GOT3 (cell line): ENCODE measurements around the gene SPACA6.
A peak's percentile ranks its signal among the peaks of the same experiment; 100 is the strongest.
"Not testable (repeated sequence)": the region's sequence is repeated elsewhere in the genome, so short reads cannot be mapped to it uniquely, and the experiment has no call there.

Source experiments
- DNase-seq: peaks from one replicate; lab custom pipeline; 2025; ENCODE audit warnings: mixed read lengths; lab: John Stamatoyannopoulos, UW

Gene SPACA6, protein sequence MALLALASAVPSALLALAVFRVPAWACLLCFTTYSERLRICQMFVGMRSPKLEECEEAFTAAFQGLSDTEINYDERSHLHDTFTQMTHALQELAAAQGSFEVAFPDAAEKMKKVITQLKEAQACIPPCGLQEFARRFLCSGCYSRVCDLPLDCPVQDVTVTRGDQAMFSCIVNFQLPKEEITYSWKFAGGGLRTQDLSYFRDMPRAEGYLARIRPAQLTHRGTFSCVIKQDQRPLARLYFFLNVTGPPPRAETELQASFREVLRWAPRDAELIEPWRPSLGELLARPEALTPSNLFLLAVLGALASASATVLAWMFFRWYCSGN

DNA sequence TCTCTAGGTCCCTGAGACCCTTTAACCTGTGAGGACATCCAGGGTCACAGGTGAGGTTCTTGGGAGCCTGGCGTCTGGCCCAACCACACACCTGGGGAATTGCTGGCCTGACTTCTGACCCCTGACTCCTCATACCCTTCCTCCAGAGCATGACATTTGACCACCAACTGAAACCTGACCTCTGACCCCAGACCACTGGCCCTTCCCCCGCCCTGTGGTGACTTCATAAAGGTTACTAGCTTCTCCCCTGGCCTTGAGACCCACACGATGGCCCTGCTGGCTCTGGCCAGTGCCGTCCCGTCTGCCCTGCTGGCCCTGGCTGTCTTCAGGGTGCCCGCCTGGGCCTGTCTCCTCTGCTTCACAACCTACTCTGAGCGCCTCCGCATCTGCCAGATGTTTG lies at the start of gene SPACA6:
Gene SPACA6, plus strand, starts transcription at position 71 of the 400 bp plus-strand sequence. Its CDS starts 197 bp downstream, at position 268.
- no peak for DNase-seq

DNA sequence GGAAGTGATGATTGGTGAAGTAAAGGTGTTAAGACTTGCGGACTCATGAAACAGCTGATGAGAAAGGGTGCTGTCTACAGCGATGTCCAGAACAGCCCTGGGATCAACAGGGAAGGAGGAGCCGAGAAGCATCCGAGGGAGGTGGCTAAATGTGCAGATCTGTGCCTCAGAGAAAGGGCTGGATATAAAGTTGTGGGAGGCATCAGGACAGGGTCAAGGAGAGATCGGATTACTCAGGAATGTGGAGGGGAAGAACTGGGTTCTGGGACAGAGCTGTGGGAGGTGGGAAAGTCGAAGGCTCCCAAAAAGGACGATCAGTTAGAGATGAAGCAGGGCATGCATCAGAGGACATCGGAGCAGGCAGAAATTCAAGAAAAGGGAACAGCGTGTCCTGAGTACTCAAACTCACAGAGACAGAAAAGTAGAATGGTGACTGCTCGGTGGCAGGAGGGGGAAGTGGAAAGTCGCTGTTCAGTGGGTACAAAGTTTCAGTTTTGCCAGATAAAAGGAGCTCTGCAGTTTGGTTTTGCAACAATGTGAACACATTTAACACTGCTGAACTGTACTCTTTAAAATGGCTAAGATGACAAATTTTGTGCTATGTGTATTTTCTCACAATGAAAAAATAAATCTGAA lies 48.4 kb upstream of the SPACA6 start:
- no peak for DNase-seq

DNA sequence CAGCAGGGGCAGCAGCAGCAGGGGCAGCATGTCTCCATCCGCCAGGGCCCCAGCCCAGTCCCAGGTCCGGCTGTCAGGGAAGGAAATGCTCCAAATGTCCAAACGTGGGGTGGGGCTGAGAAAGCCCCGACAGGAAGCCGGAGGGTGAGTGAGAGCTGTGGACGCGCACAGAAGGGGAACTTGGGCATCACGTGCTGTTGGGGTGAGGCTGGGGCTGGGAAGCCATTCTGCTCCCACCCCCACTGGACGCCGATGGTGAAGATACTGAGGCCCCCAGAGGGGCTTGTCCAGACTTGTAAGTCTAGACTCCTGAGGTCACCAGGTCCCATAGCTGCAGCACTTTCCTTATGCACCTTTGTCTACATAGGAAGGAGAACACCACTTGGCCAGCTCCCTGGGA lies 46.4 kb upstream of the SPACA6 start, which contains the start of gene SIGLEC14:
Gene SIGLEC14, minus strand, starts transcription at position 96 of the 400 bp plus-strand sequence. Its CDS starts 66 bp downstream, at position 30.
- not testable (repeated sequence) for DNase-seq

DNA sequence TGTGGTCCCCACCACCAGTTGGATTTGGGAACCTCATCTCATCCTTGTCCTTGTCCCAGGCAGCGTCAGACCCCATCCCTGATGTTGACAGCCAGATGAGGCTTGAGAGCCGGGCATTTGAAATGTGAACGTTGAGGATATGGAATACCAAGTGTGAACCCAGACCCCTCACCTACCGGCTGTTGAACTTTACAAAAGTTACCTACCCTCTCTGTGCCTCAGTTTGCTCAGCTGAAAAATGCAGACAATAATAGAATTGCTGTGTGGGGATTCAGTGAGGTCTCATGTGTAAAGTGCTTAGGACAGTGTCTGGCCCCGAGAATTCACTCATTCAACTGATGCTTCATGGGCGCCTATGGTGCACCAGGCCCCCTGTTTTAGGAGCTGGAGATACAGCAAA lies 45.8 kb upstream of the SPACA6 start:
- DNase-seq: no peak

DNA sequence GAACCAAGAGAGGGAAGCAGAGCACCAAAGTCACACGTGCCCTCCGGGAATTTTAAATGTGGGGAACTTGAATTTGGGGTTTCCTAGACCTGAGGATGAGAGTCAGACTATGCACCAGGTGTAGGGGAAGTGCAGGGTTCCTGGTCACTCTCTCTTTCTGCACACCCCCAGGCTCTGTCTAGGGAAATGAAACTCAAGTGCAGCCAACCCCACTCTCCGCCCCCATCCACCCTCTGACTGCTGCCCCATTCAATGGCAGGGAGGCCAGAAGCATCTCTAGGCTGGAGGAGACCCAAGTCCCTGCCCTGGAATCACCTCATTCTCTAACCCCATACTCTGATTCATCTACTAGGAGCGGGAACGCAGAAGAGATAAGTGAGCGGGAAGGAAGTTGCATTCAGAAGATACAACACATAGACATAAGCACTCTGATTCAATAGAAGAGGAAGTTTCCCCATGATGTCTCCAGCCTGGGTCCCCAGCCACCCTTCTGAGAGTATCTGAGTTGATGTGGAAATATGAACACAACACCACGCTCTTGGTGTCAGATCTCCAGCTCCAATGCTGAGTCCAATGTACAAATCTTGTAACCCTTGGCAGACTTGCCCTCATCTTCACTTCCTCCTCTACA lies 41.8 kb upstream of the SPACA6 start:
- no peak for DNase-seq

DNA sequence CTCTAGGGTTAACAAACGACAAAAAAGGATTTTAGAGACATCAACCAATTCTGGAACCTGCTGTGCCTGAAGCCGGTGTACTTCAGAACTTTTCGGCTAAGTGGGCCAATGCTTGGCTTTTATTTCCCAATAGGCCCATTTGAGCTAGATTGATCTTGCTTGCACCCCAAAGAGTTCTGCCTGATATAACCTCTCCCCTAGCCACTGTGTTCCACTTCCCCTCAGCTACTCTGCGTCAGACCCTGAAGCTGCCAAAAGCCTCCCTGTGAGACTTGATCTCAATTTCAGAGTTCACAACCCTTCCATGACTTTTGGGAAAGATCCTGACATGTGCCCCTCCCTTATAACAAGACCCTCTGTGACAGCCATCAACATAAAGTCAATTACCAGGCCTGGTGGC lies 40.9 kb upstream of the SPACA6 start:
- DNase-seq: no peak

DNA sequence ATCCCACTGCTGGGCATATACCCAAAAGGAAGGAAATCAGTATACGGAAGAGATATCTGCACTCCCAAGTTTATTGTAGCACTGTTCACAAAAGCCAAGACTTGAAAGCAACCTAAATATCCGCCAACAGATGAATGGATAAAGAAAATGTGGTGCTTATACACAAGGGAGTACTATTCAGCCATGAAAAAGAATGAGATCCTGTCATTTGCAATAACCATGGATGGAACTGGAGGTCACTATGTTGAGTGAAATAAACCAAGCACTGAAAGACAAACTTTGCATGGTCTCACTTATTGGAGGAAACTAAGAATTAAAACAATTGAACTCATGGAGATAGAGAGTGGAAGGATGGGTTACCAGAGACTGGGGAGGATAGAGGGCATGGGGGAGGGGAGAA lies 40.0 kb upstream of the SPACA6 start:
- no peak for DNase-seq

DNA sequence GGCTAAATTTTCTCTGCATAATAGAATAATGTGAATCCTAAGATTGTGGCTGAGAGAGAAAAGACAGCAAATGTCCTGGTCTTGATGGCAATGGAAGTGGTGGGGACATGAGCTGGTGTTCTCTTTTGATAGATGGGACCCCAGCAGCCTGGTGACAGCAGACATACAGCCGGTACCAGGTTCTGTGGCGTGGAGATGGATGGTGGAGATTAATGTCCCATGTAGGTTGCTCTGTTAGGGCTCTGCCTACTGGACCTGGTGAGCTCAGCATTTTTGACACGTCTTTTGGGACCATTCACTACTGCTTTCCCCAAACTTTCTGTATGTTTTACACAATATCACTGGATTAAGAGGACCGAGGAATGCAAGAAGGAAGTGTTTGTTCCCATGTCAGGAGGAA lies 38.3 kb upstream of the SPACA6 start:
- DNase-seq: no peak

DNA sequence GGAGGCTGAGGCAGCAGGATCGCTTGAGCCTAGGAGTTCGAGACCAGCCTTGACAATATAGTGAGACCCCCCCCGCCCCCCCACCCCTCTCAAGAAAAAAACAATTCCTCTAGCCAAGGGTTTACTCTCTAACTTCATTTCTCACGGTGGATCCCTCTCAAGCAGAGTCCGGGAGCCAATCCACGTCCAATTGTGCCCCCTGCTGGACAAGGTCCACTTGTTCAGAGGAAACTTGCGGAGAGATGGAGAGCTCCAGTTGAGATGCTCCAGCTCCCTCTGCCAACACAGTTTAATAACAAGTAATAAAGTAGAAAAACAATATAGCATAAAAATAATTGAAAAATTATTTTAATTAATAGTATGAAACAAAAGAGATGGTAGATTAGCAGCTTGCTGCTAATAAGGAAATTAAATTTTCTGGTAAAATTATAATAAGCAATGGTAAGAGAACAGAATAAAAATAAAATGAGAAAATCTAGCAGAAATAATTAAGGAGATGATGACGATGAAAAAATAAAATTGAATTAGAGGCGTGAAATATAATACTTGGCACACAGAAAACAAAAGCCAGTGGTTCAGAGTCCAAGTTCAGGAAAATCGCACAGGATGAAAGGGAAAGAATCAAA lies 32.0 kb upstream of the SPACA6 start:
- DNase-seq: peak; percentile 18

DNA sequence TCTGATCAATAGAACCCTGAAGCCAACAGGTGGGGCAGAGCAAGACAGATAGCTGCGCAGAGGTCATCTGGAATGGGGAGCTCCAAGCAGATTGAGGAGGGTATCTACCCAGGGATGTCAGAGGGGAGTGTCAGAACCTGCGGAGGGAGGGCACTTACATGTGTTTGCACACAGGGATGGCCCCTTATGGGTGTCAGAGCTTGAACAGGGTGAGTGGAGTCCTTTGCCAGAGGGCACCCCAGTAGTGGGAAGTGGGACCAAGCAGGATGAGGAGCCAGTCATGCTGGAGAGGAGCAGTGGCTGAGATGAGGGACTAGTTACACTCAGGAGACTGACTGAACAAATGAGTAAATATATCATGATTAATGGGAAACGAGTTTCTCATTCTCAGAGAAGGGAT lies 29.5 kb upstream of the SPACA6 start:
- DNase-seq: no peak

DNA sequence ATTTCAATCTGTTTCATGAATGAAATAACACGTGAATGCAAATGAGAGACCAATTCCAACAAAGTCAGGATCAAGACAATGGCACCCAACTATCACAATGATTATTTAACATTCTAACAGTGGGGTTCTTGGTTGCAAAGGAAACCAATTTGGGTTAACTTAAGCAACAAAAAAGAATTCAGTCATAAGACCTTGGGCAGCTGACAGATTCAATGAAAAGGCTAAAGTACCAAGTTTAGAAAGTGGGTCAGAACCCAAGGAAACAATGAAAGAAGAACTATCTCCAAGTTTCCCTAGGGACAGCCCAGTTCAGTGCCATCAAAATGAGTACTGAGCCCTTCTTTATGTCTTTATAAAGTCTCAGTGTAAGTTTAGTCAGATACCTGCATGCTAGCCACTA lies 29.0 kb upstream of the SPACA6 start:
- no peak for DNase-seq

DNA sequence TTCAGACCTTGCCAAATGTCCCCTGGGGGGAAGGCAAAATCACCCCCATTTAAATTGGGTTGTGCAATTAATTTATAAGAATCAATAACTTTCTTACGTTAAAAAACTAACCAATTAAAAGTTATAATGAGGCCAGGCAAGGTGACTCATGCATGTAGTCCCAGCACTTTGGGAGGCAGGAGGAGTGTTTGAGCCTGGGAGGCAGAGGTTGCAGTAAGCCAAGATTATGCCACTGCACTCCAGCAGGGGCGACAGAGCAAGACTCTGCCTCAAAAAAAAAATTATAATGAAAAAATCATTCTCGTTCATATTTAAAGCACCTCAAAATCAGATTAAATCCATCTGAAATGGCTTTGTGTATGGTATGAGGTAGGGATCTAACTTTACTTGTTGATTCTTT lies 28.1 kb upstream of the SPACA6 start:
- no peak for DNase-seq

DNA sequence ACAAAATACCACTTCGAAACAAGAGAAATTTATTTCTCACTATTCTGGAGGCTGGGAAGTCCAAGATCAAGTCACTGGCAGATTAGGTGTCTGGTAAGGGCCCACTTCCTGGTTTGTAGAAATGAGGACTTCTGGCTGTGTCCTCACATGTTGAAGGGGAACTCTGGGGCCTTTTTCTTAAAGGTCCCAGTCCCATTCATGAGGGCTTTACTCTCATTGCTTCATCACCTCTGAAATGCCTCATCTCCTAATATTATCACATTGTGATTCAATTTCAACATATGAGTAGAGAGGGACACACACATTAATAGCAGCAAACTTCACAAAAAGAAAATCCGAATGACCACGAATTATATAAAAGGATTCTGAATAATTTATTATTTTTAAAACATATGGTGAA lies 24.9 kb upstream of the SPACA6 start:
- no peak for DNase-seq

DNA sequence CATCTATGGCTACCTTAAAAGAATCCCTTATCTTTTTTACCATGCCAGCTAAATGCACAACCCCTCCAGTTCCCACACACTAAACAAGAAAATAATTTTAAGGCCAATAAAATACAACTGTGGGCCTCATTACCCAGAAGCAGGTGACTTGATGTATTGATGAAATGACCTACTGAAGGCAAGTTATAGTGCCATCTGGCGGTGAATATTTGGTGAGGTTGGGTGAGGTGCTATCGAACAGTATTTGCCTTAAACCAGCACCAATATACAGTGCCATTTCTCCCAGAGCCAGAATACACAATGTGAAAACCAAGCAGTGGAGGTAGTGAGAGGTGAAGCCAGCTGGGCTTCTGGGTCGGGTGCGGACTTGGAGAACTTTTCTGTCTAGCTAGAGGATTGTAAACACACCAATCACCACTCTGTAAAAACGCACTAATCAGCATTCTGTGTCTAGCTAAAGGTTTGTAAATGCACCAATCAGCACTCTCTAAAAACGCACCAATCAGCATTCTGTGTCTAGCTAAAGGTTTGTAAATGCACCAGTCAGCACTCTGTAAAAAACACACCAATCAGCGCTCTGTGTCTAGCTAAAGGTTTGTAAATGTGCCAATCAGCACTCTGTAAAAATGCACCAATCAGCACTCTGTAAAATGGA lies 17.1 kb upstream of the SPACA6 start:
- not testable (repeated sequence) for DNase-seq

DNA sequence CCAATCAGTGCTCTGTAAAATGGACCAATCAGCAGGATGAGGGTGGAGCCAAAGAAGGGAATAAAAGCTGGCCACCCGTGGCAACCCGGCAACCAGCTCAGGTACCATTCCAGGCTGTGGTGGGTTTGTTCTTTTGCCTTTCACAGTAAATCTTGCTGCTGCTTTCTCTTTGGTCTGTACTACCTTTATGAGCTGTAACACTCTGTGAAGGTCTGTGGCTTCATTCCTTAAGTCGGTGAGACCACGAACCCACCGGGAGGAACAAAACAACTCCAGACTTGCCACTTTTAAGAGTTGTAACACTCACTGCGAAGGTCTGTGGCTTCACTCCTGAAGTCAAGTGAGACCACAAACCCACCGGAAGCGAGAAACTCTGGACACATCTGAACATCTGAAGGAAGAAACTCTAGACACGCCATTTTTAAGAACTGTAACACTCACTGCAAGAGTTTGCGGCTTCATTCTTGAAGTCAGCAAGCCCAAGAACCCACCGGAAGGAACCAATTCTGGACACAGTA lies 16.5 kb upstream of the SPACA6 start:
- no peak for DNase-seq

DNA sequence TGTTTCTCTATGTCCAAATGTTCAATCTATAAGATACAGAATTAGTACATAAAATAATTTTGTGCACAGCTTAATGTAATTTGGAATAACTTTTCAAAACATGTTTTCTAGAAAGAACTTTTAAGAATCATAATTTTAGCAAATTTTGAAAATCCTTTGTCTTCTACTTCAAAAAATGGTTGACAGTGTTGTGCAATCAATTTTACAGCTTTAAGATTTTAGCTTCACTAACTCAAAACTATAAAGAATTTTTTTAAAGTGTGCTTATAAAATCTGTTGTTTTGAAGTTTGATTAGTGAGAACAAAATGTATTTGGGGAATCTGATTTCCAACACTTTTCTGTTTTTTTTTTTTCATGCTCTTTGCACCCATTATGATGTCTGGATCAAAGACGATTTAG lies 12.7 kb upstream of the SPACA6 start:
- no peak for DNase-seq

DNA sequence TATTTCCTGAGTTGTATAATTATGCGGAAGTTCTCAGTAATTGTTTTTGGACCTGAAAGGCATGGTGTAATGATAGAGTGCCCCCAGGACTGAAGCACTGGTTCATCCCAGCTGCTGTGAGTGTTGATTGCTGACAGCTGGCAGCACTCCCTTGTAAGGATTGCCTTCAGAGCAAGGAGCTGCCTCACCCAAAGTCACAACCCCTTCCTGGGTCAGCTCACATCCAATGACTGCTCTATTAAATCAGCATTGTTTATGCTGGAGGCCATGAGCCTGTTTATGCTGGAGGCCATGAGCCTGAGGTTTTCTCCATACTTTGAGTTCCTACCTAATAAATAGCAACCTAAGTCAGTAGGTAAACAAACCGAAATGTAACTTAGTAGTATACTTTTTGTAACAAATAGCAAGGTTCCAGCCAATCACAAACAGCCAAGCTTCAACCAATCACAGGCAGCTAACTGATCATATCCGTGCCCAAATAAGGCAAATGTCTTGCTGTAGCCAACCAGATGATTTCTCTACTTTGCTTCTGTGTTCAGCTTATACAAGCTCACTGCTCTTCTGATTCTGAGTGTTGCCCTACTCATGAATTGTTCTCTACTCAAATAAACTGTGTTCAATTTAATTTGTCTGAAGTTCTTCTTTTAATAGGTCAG lies 11.7 kb upstream of the SPACA6 start:
- no peak for DNase-seq

DNA sequence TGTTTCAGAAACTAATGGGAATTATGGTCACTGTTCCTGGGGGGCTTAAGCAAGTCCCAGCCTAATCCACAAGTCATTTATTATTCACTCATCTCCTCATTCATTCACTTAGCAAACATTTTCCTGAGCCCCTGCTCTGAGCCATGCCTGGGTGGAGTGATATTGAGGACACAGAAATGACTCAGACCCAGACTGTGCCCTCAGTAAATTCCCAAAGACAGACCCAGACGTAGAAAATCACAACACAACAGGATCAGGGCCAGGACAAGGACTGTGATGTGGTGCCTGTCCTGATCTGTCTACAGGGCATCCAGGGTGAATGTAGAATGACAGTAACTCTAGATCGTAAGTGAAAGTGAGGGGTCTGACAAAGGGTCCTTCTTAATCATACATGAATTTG lies 7.0 kb upstream of the SPACA6 start:
- no peak for DNase-seq

DNA sequence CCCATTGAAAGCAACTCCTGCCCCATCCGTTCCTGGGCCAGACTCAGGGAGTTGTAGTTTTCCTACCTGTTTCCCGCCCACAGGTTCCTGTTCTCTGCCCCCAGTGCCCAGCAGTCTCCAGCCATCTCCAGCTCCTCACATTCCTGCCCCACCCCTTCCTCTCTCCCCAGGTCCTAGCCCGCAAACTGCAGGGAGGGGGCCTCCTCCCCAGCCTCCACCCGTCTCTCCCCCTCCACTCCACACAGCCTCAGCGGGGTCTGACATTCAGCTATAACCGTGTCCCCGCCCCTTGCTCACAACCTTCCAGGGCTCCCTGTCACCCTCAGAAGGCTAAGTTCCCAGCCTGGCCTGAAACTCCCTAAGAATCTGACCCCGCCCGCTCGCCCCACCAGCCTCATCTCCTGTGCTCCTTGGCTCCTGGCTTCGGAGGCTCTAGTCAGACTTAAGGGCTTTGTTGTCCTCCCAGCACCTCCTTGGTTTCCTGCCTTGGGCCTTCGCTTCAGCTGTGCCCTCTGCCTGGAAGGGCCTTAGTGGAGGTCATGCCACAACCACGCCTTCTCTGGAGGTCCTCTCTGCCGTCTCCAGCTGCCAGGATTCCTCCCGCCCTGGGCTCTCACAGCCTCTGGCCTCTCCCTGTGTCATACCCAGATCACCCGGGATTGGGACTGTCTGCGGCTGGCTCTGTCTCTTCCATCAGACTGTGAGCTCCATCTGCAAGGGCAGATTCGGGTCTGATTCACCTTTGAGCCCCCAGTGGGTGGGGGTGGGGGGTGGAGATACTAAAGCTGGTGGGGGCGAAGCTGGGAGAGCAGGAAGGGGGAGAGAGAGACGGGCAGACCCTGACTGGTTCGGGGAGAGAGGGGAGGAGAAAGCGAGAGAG lies 5.1 kb upstream of the SPACA6 start:
- DNase-seq: no peak
